GM23338 (cell line): ENCODE results near the gene CCDC50. TPM values are rescaled to one million over a fixed set of nuclear protein-coding genes. Genes with fewer than 3 reads are reported as not detected.

ENCODE experiments used
- CTCF ChIP-seq, 2 experiments: fragments of 200-600 bp in 1 of 2; sonication (generic) in 1 of 2; conservative IDR thresholded peaks; 2 replicates each; pipeline versions ENCODE4 v1.5.1 to v1.6.1; 2016 to 2017; ENCODE audit warnings: antibody characterized with exemption in 2 of 2, low read depth in 2 of 2, mild to moderate bottlenecking in 2 of 2, moderate library complexity in 1 of 2
- ETS1 ChIP-seq: IDR thresholded peaks from 2 replicates; pipeline ENCODE4 v1.6.1; 2016; ENCODE audit warnings: antibody characterized with exemption
- POLR2AphosphoS5 ChIP-seq: IDR thresholded peaks from 2 replicates; pipeline ENCODE4 v1.6.1; 2016; ENCODE audit warnings: antibody characterized with exemption, low read depth
- polyA plus RNA-seq: library from polyadenylated mRNA; unstranded; fragments of >200 nt; fragmentation: Nextera tagmentation; extraction: Ambion mirVana; gene quantifications from 2 replicates; pipeline ENCODE4 v1.2.1, GENCODE V29; 2016
- total RNA-seq: library from RNA; depleted of rRNA; stranded (reverse); fragments of >200 nt; shearing (Covaris generic); gene quantifications from 2 replicates; pipeline ENCODE4 v1.2.3, GENCODE V29; 2014; rRNA removed

The CCDC50 gene
- total and polyA plus RNA-seq, 2 experiments from 2014 or later, result 22.4 to 25.4 TPM

GRCh38 chr3:191444569-191444968 is 115.4 kb downstream of the CCDC50 start (continued):
- TF ChIP-seq CTCF (conservative IDR thresholded peaks at IDR 0.05; ENCODE audit: low read depth in 2 of 2), result no peak
- no peak for TF ChIP-seq ETS1
- TF ChIP-seq POLR2AphosphoS5, result no peak

Other genes with a start within 250 kb of the CCDC50 start
- not detected in 2 replicates for gene OSTN, start 130.2 kb upstream of the CCDC50 start, total RNA-seq
- not detected in 2 replicates for gene OSTN, start 130.2 kb upstream of the CCDC50 start, polyA plus RNA-seq
- not detected in 2 replicates for gene UTS2B, start 1.1 kb downstream of the CCDC50 start, total RNA-seq
- 0.21 TPM in 1 of 2 replicates, not detected in the other for gene UTS2B, start 1.1 kb downstream of the CCDC50 start, polyA plus RNA-seq
- gene PYDC2, start 131.8 kb downstream of the CCDC50 start, total RNA-seq, result not detected in 2 replicates
- not detected in 2 replicates for gene PYDC2, start 131.8 kb downstream of the CCDC50 start, polyA plus RNA-seq